GM12878 (cell line): ENCODE data around the gene CHMP1B. TPM values are rescaled to one million over a fixed set of nuclear protein-coding genes. Genes with fewer than 3 reads are reported as not detected.

ENCODE experiments used
- ATAC-seq: fragments of 200-7000 bp; cut with Tn5 transposase; 3 replicates; pipeline ENCODE4 v1.9.1; 2020; ENCODE audit warnings: mild to moderate bottlenecking, moderate library complexity
- BruUV-seq: library from RNA; stranded (reverse); fragments of 400-500 nt; replicated peaks from 2 replicates; lab custom pipeline; 2021; lab: Mats Ljungman, UMichigan
- CTCF ChIA-PET: fragments of 300-600 bp; sonication (Branson Sonifier 250); formaldehyde crosslinking; extraction: SDS; loops from one replicate; lab custom pipeline; 2021; ENCODE audit warnings: inconsistent platforms; lab: Yijun Ruan, JAX
- POLR2A ChIA-PET: fragments of 350-600 bp; formaldehyde crosslinking; extraction: SDS; loops from one replicate; lab custom pipeline; 2021; ENCODE audit warnings: inconsistent platforms; lab: Charles Lee
- RAD21 ChIA-PET: fragments of 300-600 bp; sonication (Branson Sonifier 250); formaldehyde crosslinking; loops from one replicate; lab custom pipeline; 2023; ENCODE audit warnings: antibody characterized with exemption; ENCODE audit not compliant: unreplicated experiment; lab: Charles Lee
- SMC1A ChIA-PET: fragments of 300-600 bp; sonication (Branson Sonifier 250); formaldehyde crosslinking; loops from one replicate; lab custom pipeline; 2023; ENCODE audit not compliant: unreplicated experiment, uncharacterized antibody; lab: Charles Lee
- DNase-seq: peaks from one replicate; pipeline ENCODE4 v3.0.0-alpha.2; 2011; ENCODE audit warnings: low read depth, low spot score
- FAIRE-seq: peaks from 3 replicates; lab custom pipeline; 2011; peaks lifted over from hg19 to GRCh38; lab: Jason Lieb, UNC
- H2AFZ ChIP-seq: 2 replicates; pipeline ENCODE4 v1.6.0; 2011; ENCODE audit warnings: low read depth, low read length, control low read depth; ENCODE audit not compliant: control insufficient read depth
- H3K27ac ChIP-seq: 2 replicates; pipeline ENCODE4 v1.5.1; 2011; ENCODE audit warnings: control low read depth; ENCODE audit not compliant: control insufficient read depth, insufficient read depth
- H3K27me3 ChIP-seq, 2 experiments: replicated peaks in 1 of 2; 2 replicates each; pipeline versions ENCODE4 v1.6.0 to v1.6.1; 2011; ENCODE audit warnings: low read length in 1 of 2; ENCODE audit not compliant: control insufficient read depth in 2 of 2, insufficient read depth in 2 of 2
- H3K36me3 ChIP-seq, 2 experiments: 2 replicates each; pipeline ENCODE4 v1.5.1; 2011; ENCODE audit warnings: low read length in 1 of 2; ENCODE audit not compliant: control insufficient read depth in 2 of 2, insufficient read depth in 2 of 2
- H3K4me1 ChIP-seq: 2 replicates; pipeline ENCODE4 v1.6.1; 2011; ENCODE audit warnings: mild to moderate bottlenecking, low read length, moderate library complexity, mixed read lengths; ENCODE audit not compliant: control insufficient read depth, insufficient read depth
- H3K4me2 ChIP-seq: 2 replicates; pipeline ENCODE4 v1.6.0; 2011; ENCODE audit warnings: control low read depth; ENCODE audit not compliant: control insufficient read depth, insufficient read depth
- H3K4me3 ChIP-seq: fragments of 200-600 bp; sonication (generic); 2 replicates; pipeline ENCODE4 v1.5.1; 2016
- H3K79me2 ChIP-seq: 2 replicates; pipeline ENCODE4 v1.6.0; 2011; ENCODE audit warnings: low read length; ENCODE audit not compliant: control insufficient read depth, insufficient read depth
- H3K9ac ChIP-seq: 2 replicates; pipeline ENCODE4 v1.8.0; 2011; ENCODE audit warnings: low read length, control low read depth, mixed read lengths; ENCODE audit not compliant: control insufficient read depth, insufficient read depth
- H3K9me3 ChIP-seq: replicated peaks from 3 replicates; pipeline ENCODE4 v1.5.1; 2011; ENCODE audit warnings: mild to moderate bottlenecking, low read length; ENCODE audit not compliant: control insufficient read depth, insufficient read depth
- H4K20me1 ChIP-seq: 2 replicates; pipeline ENCODE4 v1.6.0; 2011; ENCODE audit not compliant: control insufficient read depth, insufficient read depth
- BMI1 ChIP-seq: fragments of 450-650 bp; IDR thresholded peaks from 2 replicates; pipeline ENCODE4 v1.6.1; 2016; ENCODE audit warnings: mild to moderate bottlenecking, moderate library complexity, borderline replicate concordance
- EED ChIP-seq: sonication (generic); IDR thresholded peaks from 2 replicates; pipeline ENCODE4 v1.6.1; 2016; ENCODE audit warnings: antibody characterized with exemption, low read depth
- EP300 ChIP-seq, 2 experiments: fragments of 150-350 bp in 1 of 2; IDR thresholded peaks; 2 replicates each; pipeline ENCODE4 v1.6.1; 2011 to 2012; ENCODE audit warnings: low read depth in 2 of 2, low read length in 2 of 2, borderline replicate concordance in 1 of 2, improper control_type of control experiment in 1 of 2, inconsistent platforms in 1 of 2; ENCODE audit not compliant: control insufficient read depth in 1 of 2
- HDAC2 ChIP-seq: fragments of 200-600 bp; sonication (generic); IDR thresholded peaks from 2 replicates; pipeline ENCODE4 v1.6.1; 2017
- HSF1 ChIP-seq: fragments of 150-350 bp; IDR thresholded peaks from 2 replicates; pipeline ENCODE4 v1.6.1; 2014; ENCODE audit warnings: mild to moderate bottlenecking, low read depth, low read length
- JUND ChIP-seq: IDR thresholded peaks from 2 replicates; pipeline ENCODE4 v1.6.1; 2012; ENCODE audit warnings: low read depth, mild to moderate bottlenecking, low read length, improper control_type of control experiment, moderate library complexity
- MYB ChIP-seq: fragments of 150-350 bp; IDR thresholded peaks from 2 replicates; pipeline ENCODE4 v1.6.1; 2014; ENCODE audit warnings: mild to moderate bottlenecking, low read depth, low read length, borderline replicate concordance
- NFYA ChIP-seq: IDR thresholded peaks from 2 replicates; pipeline ENCODE4 v1.6.1; 2011; ENCODE audit warnings: low read depth, mild to moderate bottlenecking, low read length, improper control_type of control experiment, borderline replicate concordance
- NR2F1 ChIP-seq: fragments of 450-650 bp; conservative IDR thresholded peaks from 2 replicates; pipeline ENCODE4 v1.6.1; 2017; ENCODE audit warnings: mild to moderate bottlenecking
- PML ChIP-seq: IDR thresholded peaks from 2 replicates; pipeline ENCODE4 v1.6.1; 2012; ENCODE audit warnings: low read length, inconsistent platforms
- RCOR1 ChIP-seq: conservative IDR thresholded peaks from 2 replicates; pipeline ENCODE4 v1.6.1; 2012; ENCODE audit warnings: low read depth, low read length, improper control_type of control experiment
- SIN3A ChIP-seq: IDR thresholded peaks from 2 replicates; pipeline ENCODE4 v1.6.1; 2012; ENCODE audit warnings: low read depth, low read length, improper control_type of control experiment
- SIX5 ChIP-seq: IDR thresholded peaks from 2 replicates; pipeline ENCODE4 v1.6.1; 2011; ENCODE audit warnings: mild to moderate bottlenecking, low read depth, low read length, moderate library complexity; ENCODE audit not compliant: severe bottlenecking
- SREBF1 ChIP-seq: IDR thresholded peaks from 2 replicates; pipeline ENCODE4 v1.6.1; 2012; ENCODE audit warnings: mild to moderate bottlenecking, low read length
- SREBF2 ChIP-seq: IDR thresholded peaks from 2 replicates; pipeline ENCODE4 v1.6.1; 2012; ENCODE audit warnings: mild to moderate bottlenecking, low read length
- TBL1XR1 ChIP-seq: IDR thresholded peaks from 2 replicates; pipeline ENCODE4 v1.6.1; 2012; ENCODE audit warnings: low read depth, low read length, improper control_type of control experiment
- WGBS: methylation state at CpG from one replicate; pipeline ENCODE4 v1.1.6; 2016; ENCODE audit warnings: low lambda C conversion rate; ENCODE audit not compliant: insufficient replicate concordance, insufficient coverage; ENCODE audit errors: missing lambda C conversion rate; 5-methylcytosine and 5-hydroxymethylcytosine counted together
- in situ Hi-C: fragments of 300-500 bp; cut with MboI; formaldehyde crosslinking; loops from 9 replicates; pipeline ENCODE4 v1.14.3; 2018; ENCODE audit warnings: mixed read lengths
- intact Hi-C: fragments of 100-400 bp; cut with micrococcal nuclease; formaldehyde crosslinking; loops from one replicate; pipeline ENCODE4 v1.14.2; 2022; ENCODE audit not compliant: unreplicated experiment
- polyA plus RNA-seq, 11 experiments: library from polyadenylated mRNA; depleted of rRNA in 4 of 11; unstranded in 6 of 11; stranded (reverse) in 5 of 11; fragments of >200 nt; fragmentation: Nextera tagmentation in 4 of 11; fragmentation: Illumina TruSeq in 1 of 11; extraction: Ambion mirVana in 4 of 11; extraction: Trizol in 1 of 11; gene quantifications; 1 replicate in 1 of 11; 2 replicates in 10 of 11; pipeline versions ENCODE4 v1.2.1 to v1.2.3, GENCODE V29; 2011 to 2016; ENCODE audit warnings: inconsistent platforms in 2 of 11, missing spikeins in 2 of 11, low read depth in 1 of 11
- total RNA-seq, 4 experiments: library from RNA; depleted of rRNA in 3 of 4; stranded (reverse); fragments of >200 nt in 3 of 4; fragmentation: Illumina TruSeq in 1 of 4; extraction: Trizol in 1 of 4; gene quantifications; 2 replicates each; pipeline versions ENCODE4 v1.2.1 to v1.2.3, GENCODE V29; 2013 to 2021
- TF ChIP-seq, protein P1 (sequence below): IDR thresholded peaks from 2 replicates; pipeline ENCODE4 v1.6.1; 2012; ENCODE audit warnings: low read depth, low read length, improper control_type of control experiment

Gene CHMP1B
- total and polyA plus RNA-seq, 10 of the 15 experiments (the other 5 are each of a cell fraction or from before 2014, with no cell fraction given), result 8.5 to 24.0 (median 18.6) TPM

DNA sequence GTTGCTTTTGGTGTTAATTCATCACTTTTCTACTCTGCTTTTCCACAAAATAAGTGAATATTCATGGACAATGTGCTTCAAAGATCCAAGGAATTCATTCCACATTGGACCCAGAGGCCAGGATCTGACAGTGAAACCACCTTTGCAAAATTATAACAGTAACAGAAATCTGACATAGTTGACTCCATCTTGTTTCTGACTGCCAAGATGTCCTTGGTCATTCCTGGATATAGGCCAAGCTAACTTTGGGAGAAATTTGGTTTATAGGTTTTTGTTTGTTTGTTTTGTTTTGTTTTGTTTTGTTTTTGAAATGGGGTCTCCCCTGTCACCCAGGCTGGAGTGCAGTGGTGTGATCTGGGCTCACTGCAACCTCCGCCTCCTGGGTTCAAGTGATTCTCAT lies 46.6 kb downstream of the CHMP1B start:
- DNase-seq (no peak), FAIRE-seq (no peak), ATAC-seq (no peak)
- Histone ChIP-seq H2AFZ (no peak overlapping the region), H3K9me3 (no peaks in the 10 kb centered on the region), H3K27ac (no peak overlapping the region), H3K9ac (no peak overlapping the region), H3K4me3 (no peak overlapping the region), H3K4me2 (no peak overlapping the region), H3K27me3 (no peaks in the 10 kb centered on the region), H3K79me2 (no peaks in the 10 kb centered on the region), H3K36me3 (peaks cover 3 to 9% of the 10 kb centered on the region in 2 experiments; a peak in 3 of 4 replicates), H3K4me1 (no peaks in the 10 kb centered on the region), H4K20me1 (no peaks in the 10 kb centered on the region)
- CTCF ChIA-PET, result no interaction called here
- intact Hi-C loops, result no loop called here
- WGBS, result 100% methylated on average over 1 of the region's 1 CpG
- no peak for TF ChIP-seq JUND
- no peak for TF ChIP-seq HDAC2
- no peak for TF ChIP-seq SIN3A
- TF ChIP-seq EED, result no peak
- TF ChIP-seq BMI1, result no peak
- TF ChIP-seq MYB, result no peak
- TF ChIP-seq NFYA, result no peak
- TF ChIP-seq SIX5, result no peak
- no peak for TF ChIP-seq SREBF2
- TF ChIP-seq NR2F1, result no peak
- in situ Hi-C loops, result no loop called here
- SMC1A ChIA-PET, result interaction anchor here (2.1 kb wide), 1 partner anchor 9 kb away, joined by 5 read pairs; no protein-coding TSS in a partner anchor
- POLR2A ChIA-PET, result no interaction called here
- RAD21 ChIA-PET, result no interaction called here
- no TSS peak for BruUV-seq

- CTCF ChIA-PET, result interaction anchor here (0.6 to 1.1 kb wide), 2 partner anchors 9 to 130 kb away, joined by 3 to 4 read pairs; no protein-coding TSS in a partner anchor
- no TSS peak for BruUV-seq
- no peaks in the 10 kb centered on the region for H3K79me2 ChIP-seq
- no peak overlapping the region for H3K9ac ChIP-seq
- no peak overlapping the region for H3K4me3 ChIP-seq
- 98% methylated on average over 3 of the region's 3 CpGs for WGBS
- H3K27me3 ChIP-seq, result no peaks in the 10 kb centered on the region
- intact Hi-C loops, result no loop called here
- SMC1A ChIA-PET, result interaction anchor here (1.3 to 2.1 kb wide), 2 partner anchors 10 to 28 kb away, joined by 3 to 5 read pairs; no protein-coding TSS in a partner anchor
- H3K4me1 ChIP-seq, result no peaks in the 10 kb centered on the region
- no peak for DNase-seq
- no peak overlapping the region for H2AFZ ChIP-seq
- no peak for ATAC-seq
- H3K27ac ChIP-seq, result no peak overlapping the region
- FAIRE-seq, result no peak
- in situ Hi-C loops, result no loop called here
- no peaks in the 10 kb centered on the region for H4K20me1 ChIP-seq
- RAD21 ChIA-PET, result no interaction called here
- POLR2A ChIA-PET, result no interaction called here
- peaks cover 3 to 9% of the 10 kb centered on the region in 2 experiments; a peak in 3 of 4 replicates for H3K36me3 ChIP-seq
- H3K9me3 ChIP-seq, result no peaks in the 10 kb centered on the region
- H3K4me2 ChIP-seq, result no peak overlapping the region
- TF ChIP-seq PML (no peak), TBL1XR1 (no peak), RCOR1 (no peak), SREBF1 (no peak), EP300 (IDR thresholded peaks at IDR 0.05; ENCODE audit: borderline replicate concordance in 1 of 2, control insufficient read depth in 1 of 2, low read depth in 2 of 2, low read length in 2 of 2) (no peak), HSF1 (no peak)
- TF ChIP-seq, protein P1, sequence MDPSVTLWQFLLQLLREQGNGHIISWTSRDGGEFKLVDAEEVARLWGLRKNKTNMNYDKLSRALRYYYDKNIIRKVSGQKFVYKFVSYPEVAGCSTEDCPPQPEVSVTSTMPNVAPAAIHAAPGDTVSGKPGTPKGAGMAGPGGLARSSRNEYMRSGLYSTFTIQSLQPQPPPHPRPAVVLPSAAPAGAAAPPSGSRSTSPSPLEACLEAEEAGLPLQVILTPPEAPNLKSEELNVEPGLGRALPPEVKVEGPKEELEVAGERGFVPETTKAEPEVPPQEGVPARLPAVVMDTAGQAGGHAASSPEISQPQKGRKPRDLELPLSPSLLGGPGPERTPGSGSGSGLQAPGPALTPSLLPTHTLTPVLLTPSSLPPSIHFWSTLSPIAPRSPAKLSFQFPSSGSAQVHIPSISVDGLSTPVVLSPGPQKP, result no peak
These were observed 47.9 kb downstream of the CHMP1B start for GRCh38 chr18:11899063-11899462.
